Measurements from ENCODE around the gene MPZL1.

DNA sequence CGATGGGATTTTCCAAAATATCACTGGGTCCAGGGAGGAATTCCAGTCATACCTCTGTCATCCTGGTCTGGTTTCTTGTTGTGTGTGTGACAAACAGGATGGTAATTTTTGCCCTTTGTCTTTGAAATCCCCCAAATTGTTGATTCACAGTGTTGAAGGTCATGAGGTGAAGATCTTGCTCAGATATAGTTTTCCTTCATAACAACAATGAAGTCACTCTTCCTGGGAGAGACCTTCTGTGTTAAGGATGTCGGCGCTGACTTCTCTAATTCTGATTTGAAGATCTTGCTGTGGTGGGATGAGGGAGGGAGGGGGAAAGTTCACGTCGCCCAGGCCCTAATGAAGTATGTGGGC, 32.2 kb upstream of the MPZL1 start:
- TF ChIP-seq MAX (IDR thresholded peaks at IDR 0.05): no peak
- no peak for TF ChIP-seq NFIC (IDR thresholded peaks at IDR 0.05)
- no peak for TF ChIP-seq YY1 (IDR thresholded peaks at IDR 0.05; ENCODE audit: low read depth)
